Measurements from ENCODE around the gene MYL12A.

The MYL12A gene

GRCh38 chr18:3284501-3284900 lies 36.9 kb downstream of the MYL12A start:
- DNase-seq = no peak

GRCh38 chr18:3286159-3286558 lies 38.6 kb downstream of the MYL12A start:
- DNase-seq = no peak

GRCh38 chr18:3293196-3293951 lies 45.8 kb downstream of the MYL12A start:
- no peak for DNase-seq

GRCh38 chr18:3294435-3295080 lies 47.0 kb downstream of the MYL12A start:
- no peak for DNase-seq

- peak; percentile 97 for DNase-seq
Observed at GRCh38 chr18:3297025-3297984, 49.7 kb downstream of the MYL12A start.

- no peak for DNase-seq
Observed at GRCh38 chr18:3304832-3305231, 57.2 kb downstream of the MYL12A start.

- DNase-seq = peak; percentile 37
Observed at GRCh38 chr18:3305354-3305762, 57.8 kb downstream of the MYL12A start.
